Measurements from ENCODE around the gene AKR7A2. TPM values are rescaled to one million over a fixed set of nuclear protein-coding genes. Genes with fewer than 3 reads are reported as not detected.

AKR7A2 gene
- total and polyA plus RNA-seq, 2 experiments from 2014 or later: 20.8 to 53.6 TPM

DNA sequence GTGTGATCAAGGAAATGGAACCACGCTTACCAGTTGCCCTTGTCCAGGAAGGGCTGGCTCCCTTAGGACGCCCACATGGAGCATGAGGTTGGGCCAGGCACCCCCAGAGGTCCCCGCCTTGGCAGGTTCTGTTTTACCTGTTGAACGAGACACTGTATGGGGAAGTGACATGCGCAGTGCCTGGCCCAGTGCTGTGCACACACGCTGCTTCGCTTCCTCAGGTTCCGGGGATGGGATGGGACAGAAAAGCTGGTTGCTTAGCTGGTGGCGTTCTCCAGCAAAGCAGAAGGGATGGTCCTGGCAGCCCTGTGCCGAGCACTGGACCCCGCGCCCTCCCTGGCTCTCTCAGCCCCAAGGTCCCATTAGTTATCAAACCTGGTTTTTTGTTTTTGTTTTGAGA lies 20.9 kb upstream of the AKR7A2 start (continued):
- TF ChIP-seq CTCF (conservative IDR thresholded peaks at IDR 0.05; ENCODE audit: low read depth in 2 of 2): no peak
- no peak for TF ChIP-seq EZH2 (IDR thresholded peaks at IDR 0.05; ENCODE audit: low read depth, unreplicated experiment)
- no peak for TF ChIP-seq CREB1 (CRISPR knock-in tag; IDR thresholded peaks at IDR 0.05; ENCODE audit: low read depth)
- TF ChIP-seq EZH2phosphoT487 (IDR thresholded peaks at IDR 0.05; ENCODE audit: unreplicated experiment): no peak
- TF ChIP-seq NANOG (IDR thresholded peaks at IDR 0.05; ENCODE audit: borderline replicate concordance): no peak
- no peak for TF ChIP-seq POLR2AphosphoS5 (IDR thresholded peaks at IDR 0.05; ENCODE audit: low read depth)

DNA sequence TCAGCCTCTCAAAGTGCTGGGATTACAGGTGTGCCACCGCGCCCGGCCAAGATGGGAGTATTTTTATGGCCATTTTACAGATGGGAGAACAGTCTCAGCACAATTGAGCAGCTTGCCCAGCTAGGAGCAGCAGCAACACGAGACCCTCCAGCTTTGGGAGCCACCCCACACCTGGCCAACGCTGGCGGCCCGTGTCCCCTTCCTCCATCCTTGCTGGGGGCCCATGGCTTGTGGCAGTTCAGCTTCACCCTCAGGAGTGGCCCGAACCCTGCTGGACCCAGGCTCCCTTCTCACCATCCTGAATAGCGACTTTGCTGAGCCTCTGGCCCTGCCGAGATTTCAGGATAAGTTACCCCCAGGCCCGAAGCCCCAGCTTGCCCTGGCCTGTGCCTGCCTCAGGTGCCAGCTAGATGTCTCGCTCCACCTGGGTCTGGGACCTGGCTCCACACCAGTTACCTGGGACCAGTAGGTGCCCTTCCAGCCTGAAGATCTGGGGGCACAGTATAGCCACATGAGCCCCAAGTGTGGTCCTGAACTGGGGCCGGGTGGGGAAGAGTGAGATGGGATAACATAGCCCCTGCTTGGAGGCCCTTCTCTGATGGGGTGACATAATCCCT lies 19.4 kb upstream of the AKR7A2 start:
- H3K27ac Mint-ChIP-seq: no peak overlapping the region
- DNase-seq (ENCODE audit: low spot score) (no peak), ATAC-seq (no peak)
- H3K4me2 ChIP-seq: no peak overlapping the region
- H3K4me3 ChIP-seq: no peak overlapping the region
- H3K9me2 ChIP-seq (ENCODE audit: insufficient read depth): no peaks in the 10 kb centered on the region
- no peaks in the 10 kb centered on the region for H3K9me3 Mint-ChIP-seq
- no peak overlapping the region for H3K27ac ChIP-seq (ENCODE audit: low read depth)
- no peaks in the 10 kb centered on the region for H3K4me1 Mint-ChIP-seq
- H4K20me1 ChIP-seq (replicated peaks; ENCODE audit: insufficient read depth): no peaks in the 10 kb centered on the region; the same call in 1 of the 2 replicates
- no peaks in the 10 kb centered on the region for H3K36me3 ChIP-seq (ENCODE audit: insufficient read depth)
- no peak overlapping the region for H2AFZ ChIP-seq
- peaks cover 7% of the 10 kb centered on the region for H3K36me3 Mint-ChIP-seq (ENCODE audit: low read depth)
- H3K4me1 ChIP-seq (ENCODE audit: insufficient read depth): no peaks in the 10 kb centered on the region
- no peaks in the 10 kb centered on the region for H3K79me2 ChIP-seq (replicated peaks; ENCODE audit: insufficient read depth)
- H3F3A ChIP-seq (replicated peaks; ENCODE audit: low read depth): no peaks in the 10 kb centered on the region
- H3K27me3 Mint-ChIP-seq (ENCODE audit: insufficient read depth, low read depth, poor library complexity): peaks cover 13% of the 10 kb centered on the region
- H3K4me3 Mint-ChIP-seq: no peak overlapping the region
- H3K27me3 ChIP-seq (ENCODE audit: insufficient read depth): no peaks in the 10 kb centered on the region
- TF ChIP-seq EZH2phosphoT487 (IDR thresholded peaks at IDR 0.05; ENCODE audit: unreplicated experiment): no peak
- no peak for TF ChIP-seq ZNF114 (CRISPR knock-in tag; IDR thresholded peaks at IDR 0.05)
- TF ChIP-seq ZNF331 (CRISPR knock-in tag; IDR thresholded peaks at IDR 0.05; ENCODE audit: low read depth): no peak
- TF ChIP-seq, protein P1, sequence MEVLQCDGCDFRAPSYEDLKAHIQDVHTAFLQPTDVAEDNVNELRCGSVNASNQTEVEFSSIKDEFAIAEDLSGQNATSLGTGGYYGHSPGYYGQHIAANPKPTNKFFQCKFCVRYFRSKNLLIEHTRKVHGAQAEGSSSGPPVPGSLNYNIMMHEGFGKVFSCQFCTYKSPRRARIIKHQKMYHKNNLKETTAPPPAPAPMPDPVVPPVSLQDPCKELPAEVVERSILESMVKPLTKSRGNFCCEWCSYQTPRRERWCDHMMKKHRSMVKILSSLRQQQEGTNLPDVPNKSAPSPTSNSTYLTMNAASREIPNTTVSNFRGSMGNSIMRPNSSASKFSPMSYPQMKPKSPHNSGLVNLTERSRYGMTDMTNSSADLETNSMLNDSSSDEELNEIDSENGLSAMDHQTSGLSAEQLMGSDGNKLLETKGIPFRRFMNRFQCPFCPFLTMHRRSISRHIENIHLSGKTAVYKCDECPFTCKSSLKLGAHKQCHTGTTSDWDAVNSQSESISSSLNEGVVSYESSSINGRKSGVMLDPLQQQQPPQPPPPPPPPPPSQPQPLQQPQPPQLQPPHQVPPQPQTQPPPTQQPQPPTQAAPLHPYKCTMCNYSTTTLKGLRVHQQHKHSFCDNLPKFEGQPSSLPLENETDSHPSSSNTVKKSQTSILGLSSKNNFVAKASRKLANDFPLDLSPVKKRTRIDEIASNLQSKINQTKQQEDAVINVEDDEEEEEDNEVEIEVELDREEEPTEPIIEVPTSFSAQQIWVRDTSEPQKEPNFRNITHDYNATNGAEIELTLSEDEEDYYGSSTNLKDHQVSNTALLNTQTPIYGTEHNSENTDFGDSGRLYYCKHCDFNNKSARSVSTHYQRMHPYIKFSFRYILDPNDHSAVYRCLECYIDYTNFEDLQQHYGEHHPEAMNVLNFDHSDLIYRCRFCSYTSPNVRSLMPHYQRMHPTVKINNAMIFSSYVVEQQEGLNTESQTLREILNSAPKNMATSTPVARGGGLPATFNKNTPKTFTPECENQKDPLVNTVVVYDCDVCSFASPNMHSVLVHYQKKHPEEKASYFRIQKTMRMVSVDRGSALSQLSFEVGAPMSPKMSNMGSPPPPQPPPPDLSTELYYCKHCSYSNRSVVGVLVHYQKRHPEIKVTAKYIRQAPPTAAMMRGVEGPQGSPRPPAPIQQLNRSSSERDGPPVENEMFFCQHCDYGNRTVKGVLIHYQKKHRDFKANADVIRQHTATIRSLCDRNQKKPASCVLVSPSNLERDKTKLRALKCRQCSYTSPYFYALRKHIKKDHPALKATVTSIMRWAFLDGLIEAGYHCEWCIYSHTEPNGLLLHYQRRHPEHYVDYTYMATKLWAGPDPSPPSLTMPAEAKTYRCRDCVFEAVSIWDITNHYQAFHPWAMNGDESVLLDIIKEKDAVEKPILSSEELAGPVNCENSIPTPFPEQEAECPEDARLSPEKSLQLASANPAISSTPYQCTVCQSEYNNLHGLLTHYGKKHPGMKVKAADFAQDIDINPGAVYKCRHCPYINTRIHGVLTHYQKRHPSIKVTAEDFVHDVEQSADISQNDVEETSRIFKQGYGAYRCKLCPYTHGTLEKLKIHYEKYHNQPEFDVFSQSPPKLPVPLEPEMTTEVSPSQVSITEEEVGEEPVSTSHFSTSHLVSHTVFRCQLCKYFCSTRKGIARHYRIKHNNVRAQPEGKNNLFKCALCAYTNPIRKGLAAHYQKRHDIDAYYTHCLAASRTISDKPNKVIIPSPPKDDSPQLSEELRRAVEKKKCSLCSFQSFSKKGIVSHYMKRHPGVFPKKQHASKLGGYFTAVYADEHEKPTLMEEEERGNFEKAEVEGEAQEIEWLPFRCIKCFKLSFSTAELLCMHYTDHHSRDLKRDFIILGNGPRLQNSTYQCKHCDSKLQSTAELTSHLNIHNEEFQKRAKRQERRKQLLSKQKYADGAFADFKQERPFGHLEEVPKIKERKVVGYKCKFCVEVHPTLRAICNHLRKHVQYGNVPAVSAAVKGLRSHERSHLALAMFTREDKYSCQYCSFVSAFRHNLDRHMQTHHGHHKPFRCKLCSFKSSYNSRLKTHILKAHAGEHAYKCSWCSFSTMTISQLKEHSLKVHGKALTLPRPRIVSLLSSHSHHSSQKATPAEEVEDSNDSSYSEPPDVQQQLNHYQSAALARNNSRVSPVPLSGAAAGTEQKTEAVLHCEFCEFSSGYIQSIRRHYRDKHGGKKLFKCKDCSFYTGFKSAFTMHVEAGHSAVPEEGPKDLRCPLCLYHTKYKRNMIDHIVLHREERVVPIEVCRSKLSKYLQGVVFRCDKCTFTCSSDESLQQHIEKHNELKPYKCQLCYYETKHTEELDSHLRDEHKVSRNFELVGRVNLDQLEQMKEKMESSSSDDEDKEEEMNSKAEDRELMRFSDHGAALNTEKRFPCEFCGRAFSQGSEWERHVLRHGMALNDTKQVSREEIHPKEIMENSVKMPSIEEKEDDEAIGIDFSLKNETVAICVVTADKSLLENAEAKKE (CRISPR knock-in tag; IDR thresholded peaks at IDR 0.05): no peak
- TF ChIP-seq, protein P2, sequence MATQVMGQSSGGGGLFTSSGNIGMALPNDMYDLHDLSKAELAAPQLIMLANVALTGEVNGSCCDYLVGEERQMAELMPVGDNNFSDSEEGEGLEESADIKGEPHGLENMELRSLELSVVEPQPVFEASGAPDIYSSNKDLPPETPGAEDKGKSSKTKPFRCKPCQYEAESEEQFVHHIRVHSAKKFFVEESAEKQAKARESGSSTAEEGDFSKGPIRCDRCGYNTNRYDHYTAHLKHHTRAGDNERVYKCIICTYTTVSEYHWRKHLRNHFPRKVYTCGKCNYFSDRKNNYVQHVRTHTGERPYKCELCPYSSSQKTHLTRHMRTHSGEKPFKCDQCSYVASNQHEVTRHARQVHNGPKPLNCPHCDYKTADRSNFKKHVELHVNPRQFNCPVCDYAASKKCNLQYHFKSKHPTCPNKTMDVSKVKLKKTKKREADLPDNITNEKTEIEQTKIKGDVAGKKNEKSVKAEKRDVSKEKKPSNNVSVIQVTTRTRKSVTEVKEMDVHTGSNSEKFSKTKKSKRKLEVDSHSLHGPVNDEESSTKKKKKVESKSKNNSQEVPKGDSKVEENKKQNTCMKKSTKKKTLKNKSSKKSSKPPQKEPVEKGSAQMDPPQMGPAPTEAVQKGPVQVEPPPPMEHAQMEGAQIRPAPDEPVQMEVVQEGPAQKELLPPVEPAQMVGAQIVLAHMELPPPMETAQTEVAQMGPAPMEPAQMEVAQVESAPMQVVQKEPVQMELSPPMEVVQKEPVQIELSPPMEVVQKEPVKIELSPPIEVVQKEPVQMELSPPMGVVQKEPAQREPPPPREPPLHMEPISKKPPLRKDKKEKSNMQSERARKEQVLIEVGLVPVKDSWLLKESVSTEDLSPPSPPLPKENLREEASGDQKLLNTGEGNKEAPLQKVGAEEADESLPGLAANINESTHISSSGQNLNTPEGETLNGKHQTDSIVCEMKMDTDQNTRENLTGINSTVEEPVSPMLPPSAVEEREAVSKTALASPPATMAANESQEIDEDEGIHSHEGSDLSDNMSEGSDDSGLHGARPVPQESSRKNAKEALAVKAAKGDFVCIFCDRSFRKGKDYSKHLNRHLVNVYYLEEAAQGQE (IDR thresholded peaks at IDR 0.05; ENCODE audit: unreplicated experiment): no peak
- no peak for TF ChIP-seq POLR2AphosphoS5 (IDR thresholded peaks at IDR 0.05; ENCODE audit: low read depth)
- TF ChIP-seq JUNB (IDR thresholded peaks at IDR 0.05; ENCODE audit: unreplicated experiment): no peak
- no peak for TF ChIP-seq CTCF (conservative IDR thresholded peaks at IDR 0.05; ENCODE audit: low read depth in 2 of 2)
